ENCODE results near the gene EXOC6B. TPM values are rescaled to one million over a fixed set of nuclear protein-coding genes. Genes with fewer than 3 reads are reported as not detected.
A peak's percentile ranks its signal among the peaks of the same experiment; 100 is the strongest.

The EXOC6B gene
- total and polyA plus RNA-seq, 2 of the 8 experiments (the other 6 are each of a cell fraction or from before 2014, with no cell fraction given), result 13.5 to 33.0 TPM

GRCh38 chr2:72828840-72829507, 3.1 kb upstream of the EXOC6B start:
- H2AK5ac ChIP-seq (ENCODE audit: low read depth, low read length), result no peak overlapping the region
- H2BK5ac ChIP-seq (ENCODE audit: low read depth, low read length), result no peak overlapping the region
- no peak overlapping the region for H4K91ac ChIP-seq (replicated peaks; ENCODE audit: insufficient read length, low read length)
- peaks cover 0 to 6% (median 6%) of the 10 kb centered on the region in 4 experiments; a peak in 3 of 7 replicates for H3K4me1 ChIP-seq (replicated peaks in 1 of 4; ENCODE audit: control insufficient read depth in 3 of 4, insufficient read depth in 4 of 4, low read length in 3 of 4)
- H3K56ac ChIP-seq (replicated peaks; ENCODE audit: insufficient read length, low read depth, low read length), result no peak overlapping the region
- no peak overlapping the region for H3K18ac ChIP-seq (ENCODE audit: extremely low read depth, low read length)
- peaks cover 6% of the 10 kb centered on the region for H3K23me2 ChIP-seq (ENCODE audit: low read depth, low read length)
- H2BK15ac ChIP-seq (ENCODE audit: low read length), result no peak overlapping the region
- FAIRE-seq (no peak), DNase-seq (ENCODE audit: low read depth in 1 of 2, low spot score in 2 of 2) (no peak)
- no peak overlapping the region for H2BK12ac ChIP-seq (ENCODE audit: low read depth, low read length)
- H3K14ac ChIP-seq (ENCODE audit: insufficient read length), result no peak overlapping the region
- no peak overlapping the region for H3K4me3 ChIP-seq (ENCODE audit: extremely low read depth in 1 of 4, insufficient read depth in 2 of 4, low read depth in 3 of 4, low read length in 4 of 4)
- H3K36me3 ChIP-seq (ENCODE audit: control insufficient read depth in 2 of 4, insufficient read depth in 4 of 4, low read length in 3 of 4), result no peaks in the 10 kb centered on the region
- POLR2A ChIA-PET (ENCODE audit: partially characterized antibody), result no interaction called here
- no peak overlapping the region for H2BK120ac ChIP-seq (replicated peaks; ENCODE audit: low read depth, low read length)
- 84% methylated on average over 6 of the region's 6 CpGs; no CpG with 5 or more reads in 1 of the 2 experiments for WGBS, 2 experiments (ENCODE audit: extremely low coverage in 1 of 2, insufficient coverage in 1 of 2, insufficient read length in 1 of 2, insufficient replicate concordance in 2 of 2, low coverage in 1 of 2, low lambda C conversion rate in 2 of 2, missing lambda C conversion rate in 1 of 2)
- H3K9ac ChIP-seq (replicated peaks in 1 of 4; ENCODE audit: extremely low read depth in 1 of 4, low read depth in 3 of 4, low read length in 3 of 4), result no peak overlapping the region
- no peak overlapping the region for H3K23ac ChIP-seq (ENCODE audit: insufficient read length)
- no peak overlapping the region for H4K5ac ChIP-seq (ENCODE audit: insufficient read length, low read depth, low read length)
- CTCF ChIA-PET (ENCODE audit: partially characterized antibody), result interaction anchor here (1.2 to 1.4 kb wide), 2 partner anchors 10 to 31 kb away, joined by 3 to 5 read pairs; no protein-coding TSS in a partner anchor
- H3K4ac ChIP-seq (replicated peaks; ENCODE audit: insufficient read length, low read depth, low read length), result no peak overlapping the region
- no peak for TF ChIP-seq TAF1 (IDR thresholded peaks at IDR 0.05; ENCODE audit: low read depth, low read length)
- no peak for TF ChIP-seq SIRT6 (IDR thresholded peaks at IDR 0.05; ENCODE audit: low read length)
- no peak for TF ChIP-seq HDAC2 (IDR thresholded peaks at IDR 0.05; ENCODE audit: borderline replicate concordance in 1 of 2, low read depth in 2 of 2, low read length in 2 of 2)
- no peak for TF ChIP-seq SRF (IDR thresholded peaks at IDR 0.05; ENCODE audit: low read depth, low read length)
- no peak for TF ChIP-seq POLR2AphosphoS5 (IDR thresholded peaks at IDR 0.05; ENCODE audit: low read depth, low read length)
- no peak for TF ChIP-seq TEAD4 (IDR thresholded peaks at IDR 0.05; ENCODE audit: low read depth, low read length)
- no peak for TF ChIP-seq JUND (IDR thresholded peaks at IDR 0.05; ENCODE audit: low read length)
- TF ChIP-seq HDAC6 (IDR thresholded peaks at IDR 0.05; ENCODE audit: low read depth, low read length), result no peak
- no peak for TF ChIP-seq SAP30 (IDR thresholded peaks at IDR 0.05; ENCODE audit: insufficient read depth, insufficient replicate concordance, low read length)
- TF ChIP-seq SP2 (IDR thresholded peaks at IDR 0.05; ENCODE audit: low read length), result no peak
- no peaks in the 10 kb centered on the region for H4K20me1 ChIP-seq (replicated peaks in 1 of 2; ENCODE audit: control insufficient read depth in 1 of 2, insufficient read depth in 2 of 2, low read length in 2 of 2)
- no peak overlapping the region for H3K27ac ChIP-seq (ENCODE audit: low read depth, low read length)
- peaks cover 0 to 6% of the 10 kb centered on the region in 2 experiments; a peak in 1 of 4 replicates for H3K79me2 ChIP-seq (ENCODE audit: control insufficient read depth in 1 of 2, insufficient read depth in 2 of 2, low read length in 2 of 2)
- 0 out of 2 replicates have a peak overlapping the region, but pooled peaks have one; percentile 14 for H2AFZ ChIP-seq (ENCODE audit: low read length)
- no peak overlapping the region for H3K4me2 ChIP-seq (ENCODE audit: insufficient read depth in 1 of 2, low read depth in 2 of 2, low read length in 2 of 2)
- no peak overlapping the region for H2BK20ac ChIP-seq (ENCODE audit: low read length)
- no peaks in the 10 kb centered on the region for H3K79me1 ChIP-seq (ENCODE audit: low read depth, low read length)
- H4K8ac ChIP-seq (ENCODE audit: extremely low read depth, insufficient read depth, low read length), result no peak overlapping the region
- H3K9me3 ChIP-seq (ENCODE audit: insufficient read depth in 2 of 2, low read depth in 1 of 2, low read length in 1 of 2), result no peaks in the 10 kb centered on the region
- H3K27me3 ChIP-seq (replicated peaks in 1 of 4; ENCODE audit: control insufficient read depth in 3 of 4, extremely low read depth in 1 of 4, insufficient read depth in 3 of 4, low read length in 3 of 4), result no peaks in the 10 kb centered on the region
